GM18951 (cell line): ENCODE results near the gene MRRF.

Experiments used
- POLR2A ChIP-seq: IDR thresholded peaks from 4 replicates; pipeline ENCODE4 v1.6.1; 2011; ENCODE audit warnings: mild to moderate bottlenecking; ENCODE audit not compliant: insufficient read length, insufficient read depth; ENCODE audit errors: extremely low read depth
- in situ Hi-C: fragments of 300-500 bp; cut with MboI; formaldehyde crosslinking; loops from one replicate; pipeline ENCODE4 v1.12.0; 2022; ENCODE audit warnings: low sequenced_read_pairs, mixed read lengths, inconsistent platforms; ENCODE audit not compliant: unreplicated experiment

MRRF gene

DNA sequence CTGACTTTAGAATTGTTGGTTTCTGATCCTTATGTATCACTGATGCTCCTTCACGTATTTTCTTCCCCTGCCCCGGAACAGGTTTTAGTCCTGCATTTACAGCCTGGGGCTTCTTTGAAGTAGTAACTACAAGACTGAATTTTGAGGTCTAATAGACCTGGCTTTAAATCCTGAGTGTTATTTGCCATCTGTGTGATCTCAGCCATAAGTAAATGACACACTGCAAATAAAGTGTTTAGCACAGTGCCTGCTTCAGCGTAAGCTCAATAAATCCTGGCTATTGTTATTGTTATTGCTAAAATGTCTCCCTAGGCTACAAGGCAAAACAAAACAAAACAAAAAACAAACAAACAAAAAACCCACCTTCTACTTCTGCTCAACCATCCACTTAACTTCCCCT is 20.3 kb upstream of the MRRF start:
- no peak for TF ChIP-seq POLR2A
- in situ Hi-C loops = no loop called here

DNA sequence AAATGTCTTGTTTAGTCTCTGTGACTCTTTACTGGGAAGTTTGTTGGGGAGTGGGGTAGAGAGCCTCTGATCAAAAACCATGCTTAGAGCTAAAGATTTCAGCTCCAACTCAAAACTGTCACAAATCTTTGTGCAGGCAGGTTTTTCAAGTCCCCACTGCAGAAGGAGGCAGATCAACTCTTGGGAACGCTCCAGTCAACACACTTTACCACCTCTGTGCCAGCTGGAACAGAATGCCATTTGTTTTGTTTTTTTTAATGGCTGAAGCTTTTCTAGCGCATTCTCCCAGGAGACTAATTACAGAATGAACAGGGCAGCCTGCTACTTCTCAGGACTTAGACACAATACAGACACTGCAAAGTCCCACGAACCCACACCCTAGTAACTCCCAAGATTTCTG is 18.0 kb upstream of the MRRF start:
- in situ Hi-C loops = no loop called here
- no peak for TF ChIP-seq POLR2A

DNA sequence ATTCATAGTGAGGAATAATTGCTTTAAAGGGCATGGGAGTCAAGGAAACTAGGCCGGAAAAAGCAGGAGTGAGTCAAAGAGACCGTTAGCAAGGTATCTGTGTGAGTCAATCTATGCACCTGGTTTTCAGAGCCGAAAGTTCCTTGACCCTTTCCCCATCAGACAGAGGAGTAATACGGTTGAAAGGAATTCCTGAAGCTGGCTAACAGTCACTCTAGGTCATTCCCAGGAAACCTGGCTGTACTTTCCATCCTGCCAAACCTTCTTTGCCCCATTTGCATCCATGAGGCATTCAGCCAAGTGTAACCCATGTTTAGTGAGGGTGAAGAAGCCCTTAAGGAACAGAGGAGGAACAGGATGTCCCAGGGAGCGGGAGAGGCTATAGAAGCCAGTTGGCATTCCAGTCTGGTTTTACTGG is 16.2 kb upstream of the MRRF start:
- no peak for TF ChIP-seq POLR2A
- in situ Hi-C loops = no loop called here

DNA sequence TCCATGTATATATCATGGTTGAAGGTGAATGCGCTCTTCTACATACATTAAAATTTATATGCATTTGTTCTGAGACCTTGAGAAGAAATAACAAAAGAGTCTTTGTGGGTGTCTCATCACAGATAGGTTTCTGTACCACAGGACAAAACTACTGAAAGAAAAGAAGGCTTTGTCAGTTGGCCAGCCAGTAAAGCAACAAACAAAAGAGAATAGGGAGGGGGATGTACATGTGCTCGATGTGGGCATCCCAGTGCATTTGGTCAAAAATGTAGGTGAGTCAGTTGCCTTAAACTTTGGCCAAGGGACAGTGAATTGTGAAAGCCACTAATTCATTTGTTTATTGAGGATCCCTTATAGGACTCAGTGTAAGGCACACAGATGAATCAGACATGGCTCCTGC is 13.3 kb upstream of the MRRF start:
- in situ Hi-C loops = no loop called here
- TF ChIP-seq POLR2A = no peak

DNA sequence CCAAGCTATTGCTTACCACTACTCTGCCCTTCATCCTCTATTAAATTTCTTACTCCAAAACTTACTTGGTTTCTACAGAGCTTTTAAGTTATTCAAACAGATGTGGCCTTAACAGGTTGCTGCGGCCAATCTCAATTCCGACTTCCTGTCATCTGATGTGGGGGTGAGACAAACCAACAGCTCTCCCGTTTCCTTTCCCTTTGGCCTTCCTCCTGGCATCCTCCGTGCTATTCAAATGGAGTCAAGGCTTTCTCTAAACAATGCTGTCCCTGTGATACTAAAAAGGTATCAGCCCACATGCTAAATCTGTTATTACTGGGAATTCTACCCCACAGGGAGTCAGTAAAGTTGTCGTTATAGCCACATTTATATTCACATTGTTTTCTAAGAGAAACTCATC is 11.9 kb upstream of the MRRF start:
- in situ Hi-C loops = no loop called here
- TF ChIP-seq POLR2A = no peak

DNA sequence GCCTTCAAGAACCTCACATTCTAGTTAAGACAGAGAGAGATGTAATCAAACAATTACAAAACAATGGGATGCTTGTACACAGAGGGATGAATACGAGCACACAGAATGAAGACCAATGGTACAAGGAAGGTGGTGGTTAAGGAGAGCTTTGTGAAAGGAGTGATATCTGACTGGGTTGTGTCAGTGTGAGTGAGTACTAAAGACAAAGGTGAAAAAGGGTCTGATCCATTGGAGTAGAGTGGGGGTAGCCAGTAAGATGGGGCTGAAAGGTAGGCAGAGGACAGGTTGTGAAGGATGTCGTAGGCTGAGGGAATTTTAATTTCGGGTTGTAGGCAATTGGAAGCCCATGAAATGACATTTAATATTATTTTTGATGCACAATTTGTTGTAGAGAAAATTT is 9.9 kb upstream of the MRRF start:
- in situ Hi-C loops = no loop called here
- no peak for TF ChIP-seq POLR2A

DNA sequence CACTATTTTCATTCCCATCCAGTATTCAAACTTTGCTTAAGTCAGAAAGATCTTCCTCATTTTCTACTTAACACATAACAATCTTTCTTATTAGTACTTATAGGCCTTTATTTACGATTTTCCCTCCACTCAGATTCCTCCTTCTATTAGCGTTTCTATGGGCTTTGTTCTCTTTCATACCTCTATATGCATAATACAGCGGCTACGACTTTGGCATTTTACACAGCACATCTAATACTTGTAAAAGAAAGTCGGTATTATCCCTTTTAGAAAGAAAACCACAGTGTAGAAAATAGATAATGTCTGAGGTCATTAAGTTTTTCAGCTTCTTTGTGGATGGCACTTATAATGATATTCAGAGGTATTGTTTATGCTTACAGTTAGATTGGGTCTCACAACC is 8.5 kb upstream of the MRRF start:
- in situ Hi-C loops = no loop called here
- no peak for TF ChIP-seq POLR2A

DNA sequence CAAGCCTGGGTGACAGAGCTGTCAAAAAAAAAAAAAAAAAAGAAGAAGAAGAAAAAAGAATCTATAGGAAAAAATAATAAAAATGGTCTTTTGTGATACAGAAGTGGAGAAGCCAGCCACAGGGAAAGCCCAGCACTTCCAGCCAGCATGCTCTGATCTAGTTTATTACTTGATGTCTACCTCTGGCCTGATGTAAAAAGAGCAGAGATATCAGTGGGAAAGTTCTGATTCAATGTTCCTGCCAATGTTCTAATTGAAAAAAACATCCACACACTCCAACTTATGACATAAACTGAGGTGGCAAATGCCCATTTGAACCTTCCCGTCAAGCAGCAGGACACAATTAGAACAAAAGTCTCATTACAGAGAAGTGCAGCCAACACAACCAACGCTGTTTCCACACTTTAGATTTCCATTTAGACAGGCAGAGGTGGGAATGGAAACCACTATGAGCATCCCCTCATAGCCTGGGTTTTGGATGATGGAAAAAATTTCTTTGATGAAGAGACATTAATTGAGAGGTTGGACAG is 5.7 kb upstream of the MRRF start:
- TF ChIP-seq POLR2A = no peak
- in situ Hi-C loops = no loop called here

DNA sequence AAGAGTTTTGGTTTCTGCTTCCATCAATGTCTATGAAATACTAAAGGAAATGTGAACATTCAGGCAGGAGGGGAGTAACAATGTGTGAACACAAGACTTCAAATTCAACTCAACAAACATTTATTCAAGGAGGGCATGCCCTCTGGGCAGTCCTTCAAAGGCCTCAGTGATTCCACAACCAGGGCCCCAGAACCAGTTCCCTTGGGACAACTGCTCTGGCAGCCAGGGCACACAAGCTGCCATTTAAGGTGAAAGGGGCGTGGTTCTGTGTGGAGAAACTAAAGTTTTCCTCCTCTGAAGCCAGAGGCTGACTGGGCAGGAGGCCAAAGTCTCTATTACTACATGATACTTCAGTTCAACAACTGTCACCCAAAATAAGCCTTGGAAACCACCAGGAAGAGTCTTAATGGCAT is 3.2 kb upstream of the MRRF start:
- TF ChIP-seq POLR2A = no peak
- in situ Hi-C loops = no loop called here

DNA sequence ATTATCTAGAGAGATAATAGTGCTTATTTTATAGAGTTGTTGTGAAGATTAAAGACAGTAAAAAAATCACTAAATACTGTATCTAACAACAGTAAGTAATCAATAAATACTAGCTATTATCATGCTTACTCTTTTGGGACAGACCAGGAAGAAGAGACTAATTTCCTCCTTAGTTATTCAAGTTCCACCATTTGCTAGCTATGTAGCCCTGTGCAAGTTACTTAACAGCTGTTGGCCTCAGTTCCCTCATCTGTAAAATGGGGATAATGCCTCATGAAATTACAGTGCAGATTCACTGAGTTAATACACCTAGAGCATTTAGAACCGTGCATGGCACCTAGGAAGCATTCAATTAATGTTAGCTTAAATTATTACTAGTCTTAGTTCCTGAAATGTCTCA is 2.6 kb upstream of the MRRF start:
- in situ Hi-C loops = no loop called here
- TF ChIP-seq POLR2A = no peak

DNA sequence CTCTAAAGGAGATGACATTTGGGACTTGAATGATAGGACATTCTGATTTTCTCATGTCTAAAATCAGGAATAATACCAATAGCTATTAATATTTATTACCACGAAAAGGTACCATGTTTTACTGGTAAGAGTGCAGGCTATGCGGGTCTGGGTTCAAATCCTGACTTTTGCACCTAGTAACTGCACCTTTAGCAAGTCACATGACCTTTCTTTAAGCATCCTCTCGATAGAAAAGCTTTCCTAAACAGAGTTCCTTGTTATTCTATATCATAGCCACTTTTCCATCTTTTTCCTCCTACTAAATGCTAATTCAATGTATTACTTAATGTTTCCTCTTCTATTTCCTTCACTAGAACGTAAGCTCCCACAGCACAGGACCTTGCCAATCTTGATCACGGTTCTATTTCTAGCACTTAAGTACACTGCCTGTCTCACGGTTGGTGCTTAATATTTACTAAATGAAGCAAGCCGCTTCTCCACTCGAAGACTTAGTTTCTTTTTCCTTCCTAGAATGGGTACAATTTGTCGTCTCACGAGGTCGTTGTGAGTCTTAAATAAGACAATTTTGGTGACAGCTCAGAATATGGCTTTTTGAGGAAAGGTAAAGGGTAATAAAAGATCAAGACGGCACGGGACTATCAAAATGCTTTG is 858 bp upstream of the MRRF start:
- TF ChIP-seq POLR2A = no peak
- in situ Hi-C loops = no loop called here

DNA sequence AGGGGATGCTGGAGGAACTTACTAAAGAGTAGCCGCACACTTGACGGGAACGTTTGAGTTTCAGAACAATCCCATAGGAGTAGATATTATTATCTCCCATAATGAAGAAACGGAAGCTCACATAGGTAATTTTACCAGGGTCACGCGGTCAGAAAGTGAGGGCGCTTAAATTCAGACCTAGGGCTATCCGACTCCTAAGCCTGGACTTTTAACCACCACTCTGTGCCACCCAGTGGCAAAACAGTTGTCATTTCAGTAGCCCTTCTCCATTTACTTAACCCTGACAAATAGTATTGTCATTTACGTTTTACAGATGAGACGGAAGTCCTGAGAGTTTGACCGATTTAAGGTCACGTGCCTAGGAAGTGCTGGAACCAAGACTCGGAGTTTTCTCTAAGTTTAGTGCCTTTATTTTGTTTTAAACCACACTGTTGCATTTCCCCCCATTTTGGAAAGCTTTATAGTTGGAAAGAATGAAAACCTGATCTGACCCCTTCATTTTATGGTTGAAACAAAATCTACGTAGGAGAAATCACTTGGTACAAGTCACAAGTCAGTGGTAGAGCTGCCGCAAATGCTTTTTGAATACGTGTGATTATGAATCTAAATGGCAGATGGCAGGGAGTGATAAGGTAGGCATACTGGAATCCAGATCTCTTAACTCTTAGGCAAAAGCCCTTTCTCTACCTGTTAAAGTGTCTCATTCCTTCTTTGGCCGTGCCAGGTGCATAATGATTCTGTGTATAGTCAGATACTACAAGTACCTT is 650 bp downstream of the MRRF start:
- in situ Hi-C loops = no loop called here
- no peak for TF ChIP-seq POLR2A

DNA sequence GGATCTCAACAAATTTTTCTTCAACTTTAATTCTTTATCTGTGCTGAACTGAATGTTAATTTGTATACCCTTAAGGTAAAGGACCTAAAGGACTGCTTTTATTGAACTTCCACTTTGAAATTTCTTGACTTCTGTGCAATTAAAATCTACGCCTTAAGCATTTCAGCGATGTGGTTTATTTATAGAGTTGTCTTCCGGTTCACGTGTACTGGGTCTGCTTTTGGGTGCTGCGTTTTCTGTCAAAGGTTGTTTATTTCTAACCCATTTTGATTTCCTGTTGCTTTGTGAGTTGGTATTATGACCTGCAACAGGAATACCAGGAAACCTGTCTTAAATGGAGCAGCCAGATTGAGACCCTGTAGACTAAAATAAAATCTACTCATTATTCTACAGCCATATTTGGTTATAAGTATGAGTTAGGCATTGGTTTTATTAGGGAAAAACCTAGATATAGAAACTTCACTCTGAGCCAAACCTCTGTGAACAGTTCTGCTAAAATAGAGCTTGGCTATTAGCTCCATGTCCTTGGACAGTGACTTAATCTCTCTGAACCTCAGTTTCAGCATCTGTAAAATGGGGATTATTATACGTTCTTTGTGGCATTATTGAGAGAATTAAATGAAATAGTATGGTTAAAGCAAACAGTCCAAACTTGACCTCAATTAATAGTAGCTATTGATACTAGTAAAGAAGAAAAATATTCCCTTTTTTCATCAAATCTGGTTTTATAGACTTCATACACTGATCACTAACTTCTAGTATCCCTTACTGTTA is 3.5 kb downstream of the MRRF start:
- TF ChIP-seq POLR2A = no peak
- in situ Hi-C loops = no loop called here
